Left ventricle myocardium superior (tissue), 1 donor: Measurements from ENCODE around the gene SH3BP4. TPM values are rescaled to one million over a fixed set of nuclear protein-coding genes. Genes with fewer than 3 reads are reported as not detected.

Source experiments
- ATAC-seq: fragments of 200-7000 bp; cut with Tn5 transposase; one replicate; pipeline ENCODE4 v1.9.1; 2020; ENCODE audit warnings: mild to moderate bottlenecking, moderate library complexity
- DNase-seq: peaks from one replicate; pipeline ENCODE4 v3.0.0-alpha.2; 2020
- intact Hi-C: fragments of 100-400 bp; cut with micrococcal nuclease; formaldehyde crosslinking; loops from one replicate; pipeline ENCODE4 v1.11.0; 2022
- total RNA-seq: library from RNA; stranded (reverse); fragmentation: NEBNext Ultra II Directional; extraction: Animal tissue kit (Norgen Biotek cat#: 25700); gene quantifications from one replicate; pipeline ENCODE4 v1.2.1, GENCODE V29; 2021
- donor health status: DM: no; HTN: yes; CAD: no; lungs with severe emphysema.

SH3BP4 gene
- total RNA-seq, 1 donor from 2014 or later = 8.3 TPM

GRCh38 chr2:234992624-234993349, 41.0 kb downstream of the SH3BP4 start:
- no peak for ATAC-seq
- intact Hi-C loops = no loop called here
- DNase-seq = no peak

- DNase-seq (no peak), ATAC-seq (no peak)
- intact Hi-C loops = no loop called here
Measured at GRCh38 chr2:234993541-234993981, 41.7 kb downstream of the SH3BP4 start.

- intact Hi-C loops = no loop called here
Measured at GRCh38 chr2:234994438-234995321, 42.9 kb downstream of the SH3BP4 start.

GRCh38 chr2:234995332-234996068, 43.7 kb downstream of the SH3BP4 start:
- DNase-seq (no peak), ATAC-seq (no peak)
- intact Hi-C loops = no loop called here

More at GRCh38 chr2:234994438-234995321, 42.9 kb downstream of the SH3BP4 start:
- no peak for ATAC-seq
- DNase-seq = no peak

- ATAC-seq = no peak
- intact Hi-C loops = no loop called here
- no peak for DNase-seq
Measured at GRCh38 chr2:234996069-234996940, 44.5 kb downstream of the SH3BP4 start.

GRCh38 chr2:234996941-234997270, 45.1 kb downstream of the SH3BP4 start:
- ATAC-seq (no peak), DNase-seq (no peak)
- intact Hi-C loops = no loop called here

GRCh38 chr2:234997389-234997788, 45.6 kb downstream of the SH3BP4 start:
- ATAC-seq = no peak
- DNase-seq = no peak
- intact Hi-C loops = no loop called here

- intact Hi-C loops = no loop called here
- ATAC-seq (peak; percentile 37), DNase-seq (no peak)
Measured at GRCh38 chr2:234998404-234999211, 46.8 kb downstream of the SH3BP4 start.

GRCh38 chr2:234999740-235000425, 48.1 kb downstream of the SH3BP4 start:
- DNase-seq (no peak), ATAC-seq (no peak)
- intact Hi-C loops = no loop called here

GRCh38 chr2:235000426-235001236, 48.8 kb downstream of the SH3BP4 start:
- ATAC-seq (no peak), DNase-seq (no peak)
- intact Hi-C loops = no loop called here

GRCh38 chr2:235001237-235002133, 49.7 kb downstream of the SH3BP4 start:
- no peak for DNase-seq
- intact Hi-C loops = no loop called here
- ATAC-seq = no peak

GRCh38 chr2:235002198-235003095, 50.6 kb downstream of the SH3BP4 start:
- DNase-seq (no peak), ATAC-seq (no peak)
- intact Hi-C loops = no loop called here

GRCh38 chr2:235003096-235003775, 51.4 kb downstream of the SH3BP4 start:
- ATAC-seq (no peak), DNase-seq (no peak)
- intact Hi-C loops = no loop called here

- intact Hi-C loops = no loop called here
- ATAC-seq = no peak
- no peak for DNase-seq
Measured at GRCh38 chr2:235004329-235004903, 52.6 kb downstream of the SH3BP4 start.
